ENCODE data around the gene TSC22D1. TPM values are rescaled to one million over a fixed set of nuclear protein-coding genes. Genes with fewer than 3 reads are reported as not detected.

The TSC22D1 gene
- total RNA-seq, 4 donors from 2014 or later, result 60.0 to 78.8 (median 69.3) TPM

Other genes with a start within 250 kb of the TSC22D1 start
- gene SERP2, start 202.5 kb downstream of the TSC22D1 start, total RNA-seq, result 1 to 10 TPM in 1 of 4 donors, under 1 TPM in 1, not detected in 2; 0.27 to 1.8 TPM

Measured in lower leg skin (tissue), 4 donors.